Uterus (tissue), 2 donors: ENCODE results near the gene DRAP1.

Source experiments
- POLR2A ChIP-seq, 2 donors: fragments of 450-650 bp; IDR thresholded peaks; one replicate each; pipeline ENCODE4 v1.6.1; 2016; ENCODE audit warnings: antibody characterized with exemption in 2 of 2, mild to moderate bottlenecking in 1 of 2, moderate library complexity in 1 of 2
- TF ChIP-seq, protein P1 (sequence below), 4 experiments: fragments of 200-600 bp in 2 of 4; fragments of 450-650 bp in 2 of 4; sonication (generic) in 2 of 4; IDR thresholded peaks; one replicate each; pipeline ENCODE4 v1.5.1; 2016 to 2019; ENCODE audit warnings: antibody characterized with exemption in 4 of 4, mild to moderate bottlenecking in 2 of 4, moderate library complexity in 1 of 4

DNA sequence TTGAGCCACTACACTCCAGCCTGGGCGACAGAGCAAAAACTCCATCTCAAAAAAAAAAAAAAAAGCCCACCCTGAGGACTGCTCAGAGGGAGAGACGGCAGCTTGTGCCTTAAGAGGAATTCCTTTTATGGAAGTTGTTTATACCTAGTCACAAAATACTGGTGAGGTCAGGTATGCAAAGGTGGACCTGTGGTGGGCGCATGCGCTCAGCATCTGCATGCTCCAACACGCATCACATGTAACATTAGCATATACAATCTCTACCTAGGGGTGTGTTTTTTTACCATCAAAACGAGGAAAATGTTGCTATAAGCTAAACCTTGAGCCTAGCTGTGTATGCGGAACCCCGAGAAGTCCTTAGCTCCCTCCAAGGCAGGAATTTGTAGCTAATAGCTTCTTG is 35.5 kb downstream of the DRAP1 start:
- TF ChIP-seq, protein P1, sequence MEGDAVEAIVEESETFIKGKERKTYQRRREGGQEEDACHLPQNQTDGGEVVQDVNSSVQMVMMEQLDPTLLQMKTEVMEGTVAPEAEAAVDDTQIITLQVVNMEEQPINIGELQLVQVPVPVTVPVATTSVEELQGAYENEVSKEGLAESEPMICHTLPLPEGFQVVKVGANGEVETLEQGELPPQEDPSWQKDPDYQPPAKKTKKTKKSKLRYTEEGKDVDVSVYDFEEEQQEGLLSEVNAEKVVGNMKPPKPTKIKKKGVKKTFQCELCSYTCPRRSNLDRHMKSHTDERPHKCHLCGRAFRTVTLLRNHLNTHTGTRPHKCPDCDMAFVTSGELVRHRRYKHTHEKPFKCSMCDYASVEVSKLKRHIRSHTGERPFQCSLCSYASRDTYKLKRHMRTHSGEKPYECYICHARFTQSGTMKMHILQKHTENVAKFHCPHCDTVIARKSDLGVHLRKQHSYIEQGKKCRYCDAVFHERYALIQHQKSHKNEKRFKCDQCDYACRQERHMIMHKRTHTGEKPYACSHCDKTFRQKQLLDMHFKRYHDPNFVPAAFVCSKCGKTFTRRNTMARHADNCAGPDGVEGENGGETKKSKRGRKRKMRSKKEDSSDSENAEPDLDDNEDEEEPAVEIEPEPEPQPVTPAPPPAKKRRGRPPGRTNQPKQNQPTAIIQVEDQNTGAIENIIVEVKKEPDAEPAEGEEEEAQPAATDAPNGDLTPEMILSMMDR (IDR thresholded peaks at IDR 0.05) = no peak
- TF ChIP-seq POLR2A (IDR thresholded peaks at IDR 0.05) = no peak
